Endothelial cell (in vitro differentiated cells): ENCODE data around the gene ZBTB39. TPM values are rescaled to one million over a fixed set of nuclear protein-coding genes. Genes with fewer than 3 reads are reported as not detected.

Source experiments
- DNase-seq: peaks from one replicate; pipeline ENCODE4 v3.0.0; 2021; ENCODE audit warnings: low spot score
- H3K27ac Mint-ChIP-seq: one replicate; pipeline ENCODE4 v1.8.0; 2021; ENCODE audit warnings: mixed read lengths, inconsistent platforms; ENCODE audit not compliant: unreplicated experiment
- H3K27me3 Mint-ChIP-seq: one replicate; pipeline ENCODE4 v1.8.0; 2021; ENCODE audit warnings: mild to moderate bottlenecking, moderate library complexity, mixed read lengths, inconsistent platforms; ENCODE audit not compliant: unreplicated experiment
- H3K36me3 Mint-ChIP-seq: one replicate; pipeline ENCODE4 v1.8.0; 2021; ENCODE audit warnings: mild to moderate bottlenecking, low read depth, mixed read lengths, inconsistent platforms; ENCODE audit not compliant: unreplicated experiment
- H3K4me1 Mint-ChIP-seq: one replicate; pipeline ENCODE4 v1.8.0; 2021; ENCODE audit warnings: mild to moderate bottlenecking, mixed read lengths, inconsistent platforms; ENCODE audit not compliant: unreplicated experiment
- H3K4me3 Mint-ChIP-seq: one replicate; pipeline ENCODE4 v1.8.0; 2021; ENCODE audit warnings: mild to moderate bottlenecking, mixed read lengths, inconsistent platforms; ENCODE audit not compliant: unreplicated experiment
- H3K9me3 Mint-ChIP-seq: one replicate; pipeline ENCODE4 v1.8.0; 2021; ENCODE audit warnings: mixed read lengths, inconsistent platforms; ENCODE audit not compliant: unreplicated experiment
- CTCF ChIP-seq: fragments of 200-600 bp; sonication (generic); IDR thresholded peaks from one replicate; pipeline ENCODE4 v1.5.0; 2021; ENCODE audit warnings: antibody characterized with exemption; ENCODE audit not compliant: unreplicated experiment
- total RNA-seq: library from RNA; stranded (reverse); fragmentation: NEBNext Ultra II Directional; extraction: Animal tissue kit (Norgen Biotek cat#: 25700); gene quantifications from one replicate; pipeline ENCODE4 v1.2.1, GENCODE V29; 2021; ENCODE audit not compliant: unreplicated experiment

Gene ZBTB39
- total RNA-seq, 1 donor from 2014 or later, result 23.9 TPM

- no peak for DNase-seq
- Mint-ChIP-seq H3K27ac (no peak overlapping the region), H3K4me1 (peaks cover 60% of the 10 kb centered on the region), H3K9me3 (no peaks in the 10 kb centered on the region), H3K36me3 (peaks cover 3% of the 10 kb centered on the region), H3K27me3 (peaks cover 13% of the 10 kb centered on the region), H3K4me3 (no peak overlapping the region)
- TF ChIP-seq CTCF, result no peak
Measured at GRCh38 chr12:57011438-57012424, 5.4 kb upstream of the ZBTB39 start.

GRCh38 chr12:57010627-57011247, 4.4 kb upstream of the ZBTB39 start:
- TF ChIP-seq CTCF, result no peak
- Mint-ChIP-seq H3K36me3 (peaks cover 4% of the 10 kb centered on the region), H3K4me1 (peaks cover 61% of the 10 kb centered on the region), H3K27ac (no peak overlapping the region), H3K4me3 (no peak overlapping the region), H3K27me3 (peaks cover 13% of the 10 kb centered on the region), H3K9me3 (no peaks in the 10 kb centered on the region)
- no peak for DNase-seq

GRCh38 chr12:57009949-57010626, 3.7 kb upstream of the ZBTB39 start:
- H3K27me3 Mint-ChIP-seq, result peaks cover 13% of the 10 kb centered on the region
- DNase-seq, result no peak
- H3K27ac Mint-ChIP-seq, result no peak overlapping the region
- no peak for TF ChIP-seq CTCF
- H3K4me3 Mint-ChIP-seq, result no peak overlapping the region
- H3K9me3 Mint-ChIP-seq, result no peaks in the 10 kb centered on the region
- peaks cover 65% of the 10 kb centered on the region for H3K4me1 Mint-ChIP-seq
- H3K36me3 Mint-ChIP-seq, result peaks cover 4% of the 10 kb centered on the region

- Mint-ChIP-seq H3K27ac (no peak overlapping the region), H3K4me3 (no peak overlapping the region)
Measured at GRCh38 chr12:57008178-57008577, 1.8 kb upstream of the ZBTB39 start.

More at GRCh38 chr12:57008178-57008577, 1.8 kb upstream of the ZBTB39 start:
- peaks cover 4% of the 10 kb centered on the region for H3K27me3 Mint-ChIP-seq
- DNase-seq, result no peak
- H3K36me3 Mint-ChIP-seq, result peaks cover 16% of the 10 kb centered on the region
- peaks cover 48% of the 10 kb centered on the region for H3K4me1 Mint-ChIP-seq
- peak; percentile 49 for TF ChIP-seq CTCF
- no peaks in the 10 kb centered on the region for H3K9me3 Mint-ChIP-seq
